HEK293 (cell line): ENCODE data around the gene FLYWCH1.
A peak's percentile ranks its signal among the peaks of the same experiment; 100 is the strongest.

Experiments
- CTCF ChIA-PET: fragments of 350-600 bp; formaldehyde crosslinking; extraction: SDS; loops from one replicate; lab custom pipeline; 2021; ENCODE audit warnings: antibody characterized with exemption; lab: Yijun Ruan, JAX
- POLR2A ChIA-PET: fragments of 300-600 bp; formaldehyde crosslinking; extraction: SDS; loops from one replicate; lab custom pipeline; 2020; ENCODE audit warnings: antibody characterized with exemption, inconsistent platforms; lab: Yijun Ruan, JAX
- H3K27ac ChIP-seq: fragments of 200-500 bp; sonication (Bioruptor generic); 2 replicates; pipeline ENCODE4 v1.5.1; 2014; ENCODE audit warnings: low read depth, low read length, control low read depth, inconsistent platforms; ENCODE audit errors: extremely low read depth
- H3K36me3 ChIP-seq, 2 experiments: fragments of 200-500 bp in 1 of 2; sonication (Bioruptor generic) in 1 of 2; 1 replicate in 1 of 2; 2 replicates in 1 of 2; pipeline ENCODE4 v1.5.1; 2014 to 2017; ENCODE audit warnings: inconsistent platforms in 2 of 2, low read length in 2 of 2; ENCODE audit not compliant: control insufficient read depth in 2 of 2, insufficient read depth in 1 of 2
- H3K4me1 ChIP-seq: fragments of 200-500 bp; sonication (Bioruptor generic); 2 replicates; pipeline ENCODE4 v1.5.1; 2014; ENCODE audit warnings: mild to moderate bottlenecking, low read length, inconsistent platforms; ENCODE audit not compliant: control insufficient read depth, insufficient read depth
- H3K4me3 ChIP-seq: 2 replicates; pipeline ENCODE4 v1.5.1; 2011; ENCODE audit warnings: low read depth, mild to moderate bottlenecking, control low read depth, low read length, moderate library complexity
- H3K9me3 ChIP-seq: fragments of 200-500 bp; sonication (Bioruptor generic); 2 replicates; pipeline ENCODE4 v1.5.1; 2014; ENCODE audit warnings: low read depth, low read length, inconsistent platforms; ENCODE audit not compliant: control insufficient read depth, insufficient read depth
- EGR2 ChIP-seq: fragments of 450-650 bp; formaldehyde crosslinking; IDR thresholded peaks from 2 replicates; pipeline ENCODE4 v1.5.1; 2016; ENCODE audit warnings: low read depth, missing biosample characterization, missing genetic modification characterization
- GLIS1 ChIP-seq: fragments of 450-650 bp; formaldehyde crosslinking; IDR thresholded peaks from 2 replicates; pipeline ENCODE4 v1.5.1; 2016; ENCODE audit warnings: missing biosample characterization, missing genetic modification characterization
- HIC1 ChIP-seq: fragments of 450-650 bp; formaldehyde crosslinking; IDR thresholded peaks from 2 replicates; pipeline ENCODE4 v1.5.1; 2016; ENCODE audit warnings: missing biosample characterization, missing genetic modification characterization
- KLF10 ChIP-seq: fragments of 450-650 bp; IDR thresholded peaks from 2 replicates; pipeline ENCODE4 v1.5.1; 2018; ENCODE audit warnings: missing biosample characterization, mild to moderate bottlenecking, missing genetic modification characterization
- KLF8 ChIP-seq: fragments of 450-650 bp; formaldehyde crosslinking; IDR thresholded peaks from 2 replicates; pipeline ENCODE4 v1.5.1; 2016; ENCODE audit warnings: missing biosample characterization, missing genetic modification characterization
- MZF1 ChIP-seq: fragments of 450-650 bp; formaldehyde crosslinking; IDR thresholded peaks from 2 replicates; pipeline ENCODE4 v1.5.1; 2017; ENCODE audit warnings: missing biosample characterization, missing genetic modification characterization, borderline replicate concordance
- PRDM1 ChIP-seq: fragments of 450-650 bp; formaldehyde crosslinking; IDR thresholded peaks from 2 replicates; pipeline ENCODE4; 2016; ENCODE audit warnings: missing biosample characterization, missing genetic modification characterization
- REPIN1 ChIP-seq: fragments of 450-650 bp; formaldehyde crosslinking; IDR thresholded peaks from 2 replicates; pipeline ENCODE4 v1.5.1; 2017; ENCODE audit warnings: missing biosample characterization, missing genetic modification characterization, low read depth
- SP7 ChIP-seq: fragments of 450-650 bp; formaldehyde crosslinking; IDR thresholded peaks from 2 replicates; pipeline ENCODE4 v1.5.1; 2016; ENCODE audit warnings: missing biosample characterization, missing genetic modification characterization
- ZBTB17 ChIP-seq: fragments of 450-650 bp; formaldehyde crosslinking; IDR thresholded peaks from 2 replicates; pipeline ENCODE4 v1.5.1; 2016; ENCODE audit warnings: missing biosample characterization, missing genetic modification characterization
- ZBTB20 ChIP-seq: fragments of 450-650 bp; formaldehyde crosslinking; IDR thresholded peaks from 2 replicates; pipeline ENCODE4 v1.5.1; 2016; ENCODE audit warnings: missing biosample characterization, missing genetic modification characterization
- ZBTB26 ChIP-seq: fragments of 450-650 bp; formaldehyde crosslinking; optimal IDR thresholded peaks from 2 replicates; pipeline ENCODE3; 2016; ENCODE audit warnings: missing biosample characterization, mild to moderate bottlenecking, missing genetic modification characterization
- ZFHX2 ChIP-seq: fragments of 450-650 bp; formaldehyde crosslinking; conservative IDR thresholded peaks from 2 replicates; pipeline ENCODE4 v1.5.1; 2016; ENCODE audit warnings: missing biosample characterization, missing genetic modification characterization
- ZNF239 ChIP-seq: fragments of 450-650 bp; formaldehyde crosslinking; IDR thresholded peaks from 2 replicates; pipeline ENCODE4 v1.5.1; 2016; ENCODE audit warnings: missing biosample characterization, missing genetic modification characterization
- ZNF311 ChIP-seq: fragments of 450-650 bp; formaldehyde crosslinking; IDR thresholded peaks from 2 replicates; pipeline ENCODE4 v1.5.1; 2017; ENCODE audit warnings: missing biosample characterization, missing genetic modification characterization, borderline replicate concordance
- ZNF335 ChIP-seq: fragments of 450-650 bp; formaldehyde crosslinking; conservative IDR thresholded peaks from 2 replicates; pipeline ENCODE4 v1.5.1; 2016; ENCODE audit warnings: missing biosample characterization, missing genetic modification characterization
- ZNF366 ChIP-seq: fragments of 450-650 bp; formaldehyde crosslinking; conservative IDR thresholded peaks from 2 replicates; pipeline ENCODE4 v1.5.1; 2016; ENCODE audit warnings: missing biosample characterization, missing genetic modification characterization
- ZNF394 ChIP-seq: fragments of 450-650 bp; formaldehyde crosslinking; IDR thresholded peaks from 2 replicates; pipeline ENCODE4 v1.5.1; 2016; ENCODE audit warnings: missing biosample characterization, missing genetic modification characterization, mild to moderate bottlenecking, moderate library complexity, borderline replicate concordance
- ZNF433 ChIP-seq: fragments of 450-650 bp; formaldehyde crosslinking; IDR thresholded peaks from 2 replicates; pipeline ENCODE4 v1.5.1; 2016; ENCODE audit warnings: missing biosample characterization, missing genetic modification characterization, low read depth
- ZNF473 ChIP-seq: fragments of 450-650 bp; formaldehyde crosslinking; IDR thresholded peaks from 2 replicates; pipeline ENCODE4 v1.5.1; 2017; ENCODE audit warnings: missing biosample characterization, missing genetic modification characterization
- ZNF600 ChIP-seq: fragments of 450-650 bp; formaldehyde crosslinking; IDR thresholded peaks from 2 replicates; pipeline ENCODE4 v1.5.1; 2016; ENCODE audit warnings: missing biosample characterization, missing genetic modification characterization
- ZNF610 ChIP-seq: fragments of 450-650 bp; formaldehyde crosslinking; IDR thresholded peaks from 2 replicates; pipeline ENCODE4 v1.5.1; 2016; ENCODE audit warnings: missing biosample characterization, missing genetic modification characterization, borderline replicate concordance
- ZNF776 ChIP-seq: fragments of 450-650 bp; formaldehyde crosslinking; IDR thresholded peaks from 2 replicates; pipeline ENCODE4 v1.5.0; 2017; ENCODE audit warnings: missing biosample characterization, missing genetic modification characterization, borderline replicate concordance
- ZNF792 ChIP-seq: fragments of 450-650 bp; formaldehyde crosslinking; IDR thresholded peaks from 2 replicates; pipeline ENCODE4 v1.5.1; 2016; ENCODE audit warnings: missing biosample characterization, missing genetic modification characterization
- ZNF830 ChIP-seq: fragments of 450-650 bp; IDR thresholded peaks from 2 replicates; pipeline ENCODE4 v1.5.0; 2018; ENCODE audit warnings: missing biosample characterization, missing genetic modification characterization, low read depth, mild to moderate bottlenecking, moderate library complexity
- TF ChIP-seq, protein P1 (sequence below): fragments of 450-650 bp; formaldehyde crosslinking; IDR thresholded peaks from 2 replicates; pipeline ENCODE4 v1.5.1; 2016; ENCODE audit warnings: missing biosample characterization, missing genetic modification characterization
- TF ChIP-seq, protein P2 (sequence below): fragments of 450-650 bp; formaldehyde crosslinking; IDR thresholded peaks from 2 replicates; pipeline ENCODE4 v1.5.1; 2016; ENCODE audit warnings: missing biosample characterization, missing genetic modification characterization

Gene FLYWCH1

DNA sequence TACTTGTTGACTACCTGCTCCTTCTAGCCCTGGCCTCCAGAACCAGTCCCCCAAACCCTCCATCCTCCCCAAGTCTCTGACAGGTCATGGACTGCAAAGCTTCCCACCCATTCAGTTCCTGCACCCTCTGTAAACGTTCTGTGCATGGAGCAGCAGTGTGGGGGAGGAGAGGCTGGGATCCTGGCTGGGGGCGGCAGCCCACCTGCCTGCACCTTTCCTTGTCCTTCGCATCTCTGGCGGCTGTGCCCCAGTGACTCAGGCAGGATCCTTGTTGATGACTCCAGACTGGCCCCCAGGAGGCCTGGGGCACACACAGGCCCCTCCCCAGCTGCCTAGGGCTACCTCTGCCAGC is 70.1 kb downstream of the FLYWCH1 start (continued):
- TF ChIP-seq ZNF600 (tag by site-specific recombination), result peak; percentile 82
- no peak for TF ChIP-seq ZNF433
- TF ChIP-seq, protein P1, sequence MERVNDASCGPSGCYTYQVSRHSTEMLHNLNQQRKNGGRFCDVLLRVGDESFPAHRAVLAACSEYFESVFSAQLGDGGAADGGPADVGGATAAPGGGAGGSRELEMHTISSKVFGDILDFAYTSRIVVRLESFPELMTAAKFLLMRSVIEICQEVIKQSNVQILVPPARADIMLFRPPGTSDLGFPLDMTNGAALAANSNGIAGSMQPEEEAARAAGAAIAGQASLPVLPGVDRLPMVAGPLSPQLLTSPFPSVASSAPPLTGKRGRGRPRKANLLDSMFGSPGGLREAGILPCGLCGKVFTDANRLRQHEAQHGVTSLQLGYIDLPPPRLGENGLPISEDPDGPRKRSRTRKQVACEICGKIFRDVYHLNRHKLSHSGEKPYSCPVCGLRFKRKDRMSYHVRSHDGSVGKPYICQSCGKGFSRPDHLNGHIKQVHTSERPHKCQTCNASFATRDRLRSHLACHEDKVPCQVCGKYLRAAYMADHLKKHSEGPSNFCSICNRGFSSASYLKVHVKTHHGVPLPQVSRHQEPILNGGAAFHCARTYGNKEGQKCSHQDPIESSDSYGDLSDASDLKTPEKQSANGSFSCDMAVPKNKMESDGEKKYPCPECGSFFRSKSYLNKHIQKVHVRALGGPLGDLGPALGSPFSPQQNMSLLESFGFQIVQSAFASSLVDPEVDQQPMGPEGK, result peak; percentile 24; the same call in 1 of the 2 replicates
- no peak for TF ChIP-seq HIC1 (tag by site-specific recombination)
- TF ChIP-seq ZNF830, result no peak
- no peak for TF ChIP-seq ZNF776 (tag by site-specific recombination)
- peak; percentile 28; the same call in 1 of the 2 replicates for TF ChIP-seq ZNF394 (tag by site-specific recombination)
- TF ChIP-seq MZF1 (tag by site-specific recombination), result no peak
- TF ChIP-seq EGR2, result peak; percentile 83

DNA sequence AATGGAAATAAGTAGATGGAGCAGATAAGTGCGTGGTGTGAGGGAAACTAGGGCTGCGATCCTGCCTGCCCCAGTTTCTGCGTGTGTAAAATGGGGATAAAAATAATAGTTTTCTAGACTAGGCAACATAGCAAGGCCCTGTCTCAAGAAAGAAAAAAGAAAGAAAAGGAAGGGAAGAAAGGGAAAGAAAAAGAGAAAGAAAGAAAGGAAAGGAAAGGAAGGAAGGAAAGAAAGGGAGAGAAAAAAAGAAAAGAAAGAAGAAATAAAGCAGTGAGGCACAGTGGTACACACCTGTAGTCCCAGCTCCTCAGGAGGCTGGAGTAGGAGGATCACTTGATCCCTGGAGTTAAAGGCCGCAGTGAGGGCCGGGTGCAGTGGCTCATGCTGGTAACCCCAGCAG is 70.7 kb downstream of the FLYWCH1 start:
- ChIA-PET CTCF (interaction anchor here (0.8 to 2.8 kb wide), 6 partner anchors 10 to 61 kb away, joined by 3 to 12 read pairs (median 4); partner anchors contain the start of gene PAQR4), POLR2A (interaction anchor here (0.7 to 1.7 kb wide), 6 partner anchors 8 to 552 kb away, joined by 3 to 5 read pairs (median 4); partner anchors contain the start of genes HCFC1R1 and THOC6)
- no peak overlapping the region for H3K27ac ChIP-seq
- no peak overlapping the region for H3K4me3 ChIP-seq
- TF ChIP-seq ZNF335 (tag by site-specific recombination) (0 out of 2 replicates have a peak, but pooled peaks have one; percentile 18), ZBTB20 (tag by site-specific recombination) (no peak), ZNF311 (tag by site-specific recombination) (no peak), ZNF366 (tag by site-specific recombination) (peak; percentile 91), PRDM1 (peak; percentile 99)
- no peaks in the 10 kb centered on the region for H3K9me3 ChIP-seq
- H3K36me3 ChIP-seq, result peaks cover 3 to 10% of the 10 kb centered on the region in 2 experiments; a peak in 2 of 3 replicates
- no peaks in the 10 kb centered on the region for H3K4me1 ChIP-seq

DNA sequence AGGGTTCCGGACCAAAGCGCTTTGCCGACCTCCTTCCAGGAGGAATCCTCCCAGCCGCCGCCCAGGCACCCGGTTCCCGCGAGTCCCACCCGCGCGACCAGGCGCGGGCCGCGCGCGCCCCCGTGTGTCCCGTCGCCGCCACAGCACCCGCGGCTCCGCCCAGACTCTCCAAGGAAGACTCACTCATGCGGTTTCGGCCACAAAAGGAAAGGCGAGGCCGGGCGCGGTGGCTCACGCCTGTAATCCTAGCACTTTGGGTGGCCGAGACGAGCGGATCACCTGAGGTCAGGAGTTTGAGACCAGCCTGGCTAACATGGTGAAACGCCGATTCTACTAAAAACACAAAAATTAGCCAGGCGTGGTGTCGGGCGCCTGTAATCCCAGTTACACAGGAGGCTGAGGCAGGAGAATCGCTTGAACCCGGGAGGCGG is 72.0 kb downstream of the FLYWCH1 start:
- Histone ChIP-seq H3K9me3 (no peaks in the 10 kb centered on the region), H3K36me3 (peaks cover 0 to 1% of the 10 kb centered on the region in 2 experiments; a peak in 1 of 3 replicates), H3K4me3 (no peak overlapping the region; the same call in 1 of the 2 replicates), H3K4me1 (no peaks in the 10 kb centered on the region; the same call in 1 of the 2 replicates), H3K27ac (no peak overlapping the region)
- ChIA-PET CTCF (interaction anchor here (0.5 to 1.6 kb wide), 8 partner anchors 23 to 568 kb away, joined by 3 to 4 read pairs (median 3); no protein-coding TSS in a partner anchor), POLR2A (interaction anchor here (1.3 to 1.7 kb wide), 4 partner anchors 8 to 40 kb away, joined by 3 to 5 read pairs (median 4); partner anchors contain the start of genes HCFC1R1, THOC6 and TNFRSF12A)
- TF ChIP-seq ZFHX2 (tag by site-specific recombination), result peak; percentile 43; the same call in 1 of the 2 replicates
- TF ChIP-seq ZNF473, result no peak
- peak; percentile 33; the same call in 1 of the 2 replicates for TF ChIP-seq SP7 (tag by site-specific recombination)
- TF ChIP-seq ZNF792, result 0 out of 2 replicates have a peak, but pooled peaks have one; percentile 33
- peak; percentile 54 for TF ChIP-seq ZBTB17 (tag by site-specific recombination)
- TF ChIP-seq ZNF610 (tag by site-specific recombination), result peak; percentile 64; the same call in 1 of the 2 replicates
- peak; percentile 52; the same call in 1 of the 2 replicates for TF ChIP-seq KLF8 (tag by site-specific recombination)
- TF ChIP-seq REPIN1 (tag by site-specific recombination), result peak; percentile 60; the same call in 1 of the 2 replicates
- 0 out of 2 replicates have a peak, but pooled peaks have one; percentile 4 for TF ChIP-seq GLIS1 (tag by site-specific recombination)
- TF ChIP-seq, protein P2, sequence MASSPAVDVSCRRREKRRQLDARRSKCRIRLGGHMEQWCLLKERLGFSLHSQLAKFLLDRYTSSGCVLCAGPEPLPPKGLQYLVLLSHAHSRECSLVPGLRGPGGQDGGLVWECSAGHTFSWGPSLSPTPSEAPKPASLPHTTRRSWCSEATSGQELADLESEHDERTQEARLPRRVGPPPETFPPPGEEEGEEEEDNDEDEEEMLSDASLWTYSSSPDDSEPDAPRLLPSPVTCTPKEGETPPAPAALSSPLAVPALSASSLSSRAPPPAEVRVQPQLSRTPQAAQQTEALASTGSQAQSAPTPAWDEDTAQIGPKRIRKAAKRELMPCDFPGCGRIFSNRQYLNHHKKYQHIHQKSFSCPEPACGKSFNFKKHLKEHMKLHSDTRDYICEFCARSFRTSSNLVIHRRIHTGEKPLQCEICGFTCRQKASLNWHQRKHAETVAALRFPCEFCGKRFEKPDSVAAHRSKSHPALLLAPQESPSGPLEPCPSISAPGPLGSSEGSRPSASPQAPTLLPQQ (tag by site-specific recombination), result peak; percentile 82; the same call in 1 of the 2 replicates
- TF ChIP-seq ZBTB26, result peak; percentile 83
- TF ChIP-seq KLF10 (tag by site-specific recombination), result peak; percentile 35; the same call in 1 of the 2 replicates
- no peak for TF ChIP-seq ZNF239 (tag by site-specific recombination)
